ENCODE measurements around the gene RGP1. TPM values are rescaled to one million over a fixed set of nuclear protein-coding genes. Genes with fewer than 3 reads are reported as not detected.

The RGP1 gene
- total and polyA plus RNA-seq, 9 of the 15 experiments (the other 6 are each of a cell fraction or from before 2014, with no cell fraction given), result 0.42 to 13.8 (median 6.7) TPM

DNA sequence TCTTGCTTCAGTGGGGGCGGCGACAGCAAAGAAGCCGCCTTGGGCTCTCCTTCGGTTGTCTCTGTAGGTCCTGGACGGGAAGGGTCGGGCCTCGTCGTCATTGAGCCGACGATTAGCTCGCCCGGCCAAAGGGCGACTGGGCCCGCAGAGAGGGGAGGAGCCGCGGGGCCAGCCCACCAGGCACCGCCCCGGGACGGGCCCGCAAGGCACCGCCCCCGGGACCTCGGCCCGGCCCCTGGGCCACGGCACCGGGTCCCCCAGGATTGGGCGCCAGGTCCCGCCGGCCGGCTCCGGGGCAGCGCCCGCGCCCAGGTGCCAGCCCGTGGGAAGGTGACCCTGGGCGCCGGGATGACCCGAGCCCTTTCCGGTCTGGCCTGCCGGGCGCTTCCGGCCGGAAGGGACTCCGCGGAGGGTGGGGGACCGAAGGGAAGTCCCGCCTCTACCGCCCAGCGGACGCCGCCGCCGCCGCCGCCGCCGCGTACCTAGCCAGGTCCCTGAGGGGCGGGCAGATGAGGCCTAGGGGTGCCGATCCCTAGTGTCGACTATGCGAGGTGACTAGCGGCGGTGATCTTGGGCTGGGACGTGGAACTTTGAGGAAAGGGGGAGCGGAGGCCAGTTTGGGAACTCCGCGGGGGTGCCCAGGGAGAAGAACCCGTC lies at the start of gene RGP1, which contains the start of gene GBA2 (continued):
- TF ChIP-seq, protein P1, sequence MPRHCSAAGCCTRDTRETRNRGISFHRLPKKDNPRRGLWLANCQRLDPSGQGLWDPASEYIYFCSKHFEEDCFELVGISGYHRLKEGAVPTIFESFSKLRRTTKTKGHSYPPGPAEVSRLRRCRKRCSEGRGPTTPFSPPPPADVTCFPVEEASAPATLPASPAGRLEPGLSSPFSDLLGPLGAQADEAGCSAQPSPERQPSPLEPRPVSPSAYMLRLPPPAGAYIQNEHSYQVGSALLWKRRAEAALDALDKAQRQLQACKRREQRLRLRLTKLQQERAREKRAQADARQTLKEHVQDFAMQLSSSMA (CRISPR knock-in tag; IDR thresholded peaks at IDR 0.05), result no peak
- no peak for TF ChIP-seq BRF1 (IDR thresholded peaks at IDR 0.05; ENCODE audit: borderline replicate concordance, extremely low read depth, insufficient read length)
- TF ChIP-seq, protein P2, sequence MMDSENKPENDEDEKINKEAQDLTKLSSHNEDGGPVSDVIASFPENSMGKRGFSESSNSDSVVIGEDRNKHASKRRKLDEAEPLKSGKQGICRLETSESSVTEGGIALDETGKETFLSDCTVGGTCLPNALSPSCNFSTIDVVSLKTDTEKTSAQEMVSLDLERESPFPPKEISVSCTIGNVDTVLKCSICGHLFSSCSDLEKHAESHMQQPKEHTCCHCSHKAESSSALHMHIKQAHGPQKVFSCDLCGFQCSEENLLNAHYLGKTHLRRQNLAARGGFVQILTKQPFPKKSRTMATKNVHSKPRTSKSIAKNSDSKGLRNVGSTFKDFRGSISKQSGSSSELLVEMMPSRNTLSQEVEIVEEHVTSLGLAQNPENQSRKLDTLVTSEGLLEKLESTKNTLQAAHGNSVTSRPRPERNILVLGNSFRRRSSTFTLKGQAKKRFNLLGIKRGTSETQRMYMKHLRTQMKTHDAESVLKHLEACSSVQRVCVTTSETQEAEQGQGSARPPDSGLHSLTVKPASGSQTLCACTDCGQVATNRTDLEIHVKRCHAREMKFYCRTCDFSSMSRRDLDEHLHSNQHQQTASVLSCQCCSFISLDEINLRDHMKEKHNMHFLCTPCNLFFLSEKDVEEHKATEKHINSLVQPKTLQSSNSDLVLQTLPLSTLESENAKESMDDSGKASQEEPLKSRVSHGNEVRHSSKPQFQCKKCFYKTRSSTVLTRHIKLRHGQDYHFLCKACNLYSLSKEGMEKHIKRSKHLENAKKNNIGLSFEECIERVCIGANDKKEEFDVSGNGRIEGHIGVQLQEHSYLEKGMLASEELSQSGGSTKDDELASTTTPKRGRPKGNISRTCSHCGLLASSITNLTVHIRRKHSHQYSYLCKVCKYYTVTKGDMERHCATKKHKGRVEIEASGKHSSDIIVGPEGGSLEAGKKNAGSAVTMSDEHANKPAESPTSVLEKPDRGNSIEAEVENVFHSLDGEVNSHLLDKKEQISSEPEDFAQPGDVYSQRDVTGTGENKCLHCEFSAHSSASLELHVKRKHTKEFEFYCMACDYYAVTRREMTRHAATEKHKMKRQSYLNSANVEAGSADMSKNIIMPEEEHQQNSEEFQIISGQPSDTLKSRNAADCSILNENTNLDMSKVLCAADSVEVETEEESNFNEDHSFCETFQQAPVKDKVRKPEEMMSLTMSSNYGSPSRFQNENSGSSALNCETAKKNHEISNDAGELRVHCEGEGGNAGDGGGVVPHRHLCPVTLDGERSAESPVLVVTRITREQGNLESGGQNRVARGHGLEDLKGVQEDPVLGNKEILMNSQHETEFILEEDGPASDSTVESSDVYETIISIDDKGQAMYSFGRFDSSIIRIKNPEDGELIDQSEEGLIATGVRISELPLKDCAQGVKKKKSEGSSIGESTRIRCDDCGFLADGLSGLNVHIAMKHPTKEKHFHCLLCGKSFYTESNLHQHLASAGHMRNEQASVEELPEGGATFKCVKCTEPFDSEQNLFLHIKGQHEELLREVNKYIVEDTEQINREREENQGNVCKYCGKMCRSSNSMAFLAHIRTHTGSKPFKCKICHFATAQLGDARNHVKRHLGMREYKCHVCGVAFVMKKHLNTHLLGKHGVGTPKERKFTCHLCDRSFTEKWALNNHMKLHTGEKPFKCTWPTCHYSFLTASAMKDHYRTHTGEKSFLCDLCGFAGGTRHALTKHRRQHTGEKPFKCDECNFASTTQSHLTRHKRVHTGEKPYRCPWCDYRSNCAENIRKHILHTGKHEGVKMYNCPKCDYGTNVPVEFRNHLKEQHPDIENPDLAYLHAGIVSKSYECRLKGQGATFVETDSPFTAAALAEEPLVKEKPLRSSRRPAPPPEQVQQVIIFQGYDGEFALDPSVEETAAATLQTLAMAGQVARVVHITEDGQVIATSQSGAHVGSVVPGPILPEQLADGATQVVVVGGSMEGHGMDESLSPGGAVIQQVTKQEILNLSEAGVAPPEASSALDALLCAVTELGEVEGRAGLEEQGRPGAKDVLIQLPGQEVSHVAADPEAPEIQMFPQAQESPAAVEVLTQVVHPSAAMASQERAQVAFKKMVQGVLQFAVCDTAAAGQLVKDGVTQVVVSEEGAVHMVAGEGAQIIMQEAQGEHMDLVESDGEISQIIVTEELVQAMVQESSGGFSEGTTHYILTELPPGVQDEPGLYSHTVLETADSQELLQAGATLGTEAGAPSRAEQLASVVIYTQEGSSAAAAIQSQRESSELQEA (IDR thresholded peaks at IDR 0.05; ENCODE audit: low read depth), result no peak
- TF ChIP-seq ZNF184 (CRISPR knock-in tag; IDR thresholded peaks at IDR 0.05), result no peak
- TF ChIP-seq ZNF212 (CRISPR knock-in tag; IDR thresholded peaks at IDR 0.05), result no peak
- TF ChIP-seq SLC30A9 (CRISPR knock-in tag; IDR thresholded peaks at IDR 0.05), result no peak
- no peak for TF ChIP-seq PPARD (CRISPR knock-in tag; IDR thresholded peaks at IDR 0.05)
- TF ChIP-seq NCOR1 (IDR thresholded peaks at IDR 0.05), result no peak
- TF ChIP-seq, protein P3, sequence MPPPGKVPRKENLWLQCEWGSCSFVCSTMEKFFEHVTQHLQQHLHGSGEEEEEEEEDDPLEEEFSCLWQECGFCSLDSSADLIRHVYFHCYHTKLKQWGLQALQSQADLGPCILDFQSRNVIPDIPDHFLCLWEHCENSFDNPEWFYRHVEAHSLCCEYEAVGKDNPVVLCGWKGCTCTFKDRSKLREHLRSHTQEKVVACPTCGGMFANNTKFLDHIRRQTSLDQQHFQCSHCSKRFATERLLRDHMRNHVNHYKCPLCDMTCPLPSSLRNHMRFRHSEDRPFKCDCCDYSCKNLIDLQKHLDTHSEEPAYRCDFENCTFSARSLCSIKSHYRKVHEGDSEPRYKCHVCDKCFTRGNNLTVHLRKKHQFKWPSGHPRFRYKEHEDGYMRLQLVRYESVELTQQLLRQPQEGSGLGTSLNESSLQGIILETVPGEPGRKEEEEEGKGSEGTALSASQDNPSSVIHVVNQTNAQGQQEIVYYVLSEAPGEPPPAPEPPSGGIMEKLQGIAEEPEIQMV (tag; conservative IDR thresholded peaks at IDR 0.05; ENCODE audit: low read depth), result no peak; the same call in 1 of the 2 replicates
- TF ChIP-seq, protein P4, sequence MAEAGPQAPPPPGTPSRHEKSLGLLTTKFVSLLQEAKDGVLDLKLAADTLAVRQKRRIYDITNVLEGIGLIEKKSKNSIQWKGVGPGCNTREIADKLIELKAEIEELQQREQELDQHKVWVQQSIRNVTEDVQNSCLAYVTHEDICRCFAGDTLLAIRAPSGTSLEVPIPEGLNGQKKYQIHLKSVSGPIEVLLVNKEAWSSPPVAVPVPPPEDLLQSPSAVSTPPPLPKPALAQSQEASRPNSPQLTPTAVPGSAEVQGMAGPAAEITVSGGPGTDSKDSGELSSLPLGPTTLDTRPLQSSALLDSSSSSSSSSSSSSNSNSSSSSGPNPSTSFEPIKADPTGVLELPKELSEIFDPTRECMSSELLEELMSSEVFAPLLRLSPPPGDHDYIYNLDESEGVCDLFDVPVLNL (CRISPR knock-in tag; IDR thresholded peaks at IDR 0.05; ENCODE audit: low read depth), result no peak
- no peak for TF ChIP-seq CEBPB (tag; IDR thresholded peaks at IDR 0.05)
- TF ChIP-seq DACH1 (IDR thresholded peaks at IDR 0.05; ENCODE audit: partially characterized antibody), result no peak
- no peak for TF ChIP-seq MEF2D (tag; conservative IDR thresholded peaks at IDR 0.05; ENCODE audit: low read depth)
- TF ChIP-seq ESRRA (IDR thresholded peaks at IDR 0.05; ENCODE audit: borderline replicate concordance, low read depth), result peak; percentile 97
- no peak for TF ChIP-seq SNRNP70 (optimal IDR thresholded peaks at IDR 0.05; ENCODE audit: low read depth, low read length)
- TF ChIP-seq TAF15 (IDR thresholded peaks at IDR 0.05; ENCODE audit: low read depth, low read length), result no peak
- TF ChIP-seq EP400 (IDR thresholded peaks at IDR 0.05), result no peak; the same call in 1 of the 2 replicates
